Stimulated activated CD4-positive, alpha-beta T cell treated with anti-CD3 and anti-CD28 coated beads, TNF-alpha, amount 100 ng/mL, for 24 hours (primary cell): Measurements from ENCODE around the gene FGD5.

Experiments
- DNase-seq, 3 experiments: peaks; one replicate each; pipeline ENCODE4 v3.0.0-alpha.2; 2020; ENCODE audit warnings: low read depth in 3 of 3

Gene FGD5

DNA sequence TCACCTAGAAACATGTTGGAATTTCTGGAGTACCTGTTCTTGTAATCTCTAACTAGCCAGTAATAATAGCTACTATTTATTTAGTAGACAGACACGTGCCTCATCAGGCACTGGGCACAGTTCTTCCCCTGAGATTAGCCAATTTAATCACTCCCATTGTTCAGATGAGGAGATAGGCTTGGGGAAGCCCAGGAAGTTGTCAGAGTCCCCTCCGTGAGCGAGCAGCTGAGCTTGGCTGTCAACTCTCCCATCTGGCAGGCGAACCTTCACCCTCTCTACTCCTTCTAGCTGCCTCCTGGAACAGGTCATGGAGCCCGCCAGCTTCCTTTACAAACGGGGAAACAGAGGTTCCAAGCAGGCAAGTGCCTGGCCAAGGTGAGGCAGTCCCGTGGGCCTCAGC is 31.1 kb upstream of the FGD5 start:
- DNase-seq: no peak

DNA sequence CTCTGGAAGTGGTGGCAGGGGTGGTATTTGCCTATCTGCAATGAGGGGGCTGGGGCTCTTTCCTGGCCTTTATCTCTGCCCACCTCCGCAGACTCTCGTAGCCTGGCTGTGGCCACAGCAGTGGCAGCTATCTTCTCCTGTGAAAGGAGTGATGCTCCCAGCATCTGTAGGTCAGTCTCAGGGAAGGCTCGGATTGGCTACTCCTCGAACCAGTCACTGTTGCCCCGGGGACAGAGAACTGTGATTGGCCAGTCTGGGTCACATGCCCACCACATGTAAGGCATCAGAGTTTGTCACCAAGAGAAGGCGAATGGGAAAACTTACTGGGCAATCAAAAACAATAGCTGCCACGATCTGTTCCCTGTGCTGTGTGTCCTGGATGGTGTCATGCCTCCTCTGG is 30.1 kb upstream of the FGD5 start:
- DNase-seq: no peak

DNA sequence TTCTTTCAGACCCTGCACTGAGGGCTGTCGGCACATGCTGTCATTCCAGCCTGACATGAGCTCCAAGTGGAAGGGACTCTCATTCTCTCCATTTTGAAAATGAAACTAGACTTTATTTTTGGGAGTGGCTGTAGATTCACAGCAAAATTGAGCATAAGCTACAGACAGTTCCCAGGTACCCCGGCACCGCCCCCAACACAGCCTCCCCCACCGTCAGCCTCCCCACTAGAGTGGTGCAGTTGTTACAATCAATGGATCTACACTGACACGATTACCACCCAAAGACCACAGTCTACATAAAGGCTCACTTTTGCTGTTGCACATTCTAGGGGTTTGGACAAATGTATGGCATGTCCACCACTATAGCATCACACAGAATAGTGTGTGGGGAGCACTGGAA is 29.5 kb upstream of the FGD5 start:
- no peak for DNase-seq

GRCh38 chr3:14789640-14790285 is 29.0 kb upstream of the FGD5 start:
- DNase-seq: no peak

DNA sequence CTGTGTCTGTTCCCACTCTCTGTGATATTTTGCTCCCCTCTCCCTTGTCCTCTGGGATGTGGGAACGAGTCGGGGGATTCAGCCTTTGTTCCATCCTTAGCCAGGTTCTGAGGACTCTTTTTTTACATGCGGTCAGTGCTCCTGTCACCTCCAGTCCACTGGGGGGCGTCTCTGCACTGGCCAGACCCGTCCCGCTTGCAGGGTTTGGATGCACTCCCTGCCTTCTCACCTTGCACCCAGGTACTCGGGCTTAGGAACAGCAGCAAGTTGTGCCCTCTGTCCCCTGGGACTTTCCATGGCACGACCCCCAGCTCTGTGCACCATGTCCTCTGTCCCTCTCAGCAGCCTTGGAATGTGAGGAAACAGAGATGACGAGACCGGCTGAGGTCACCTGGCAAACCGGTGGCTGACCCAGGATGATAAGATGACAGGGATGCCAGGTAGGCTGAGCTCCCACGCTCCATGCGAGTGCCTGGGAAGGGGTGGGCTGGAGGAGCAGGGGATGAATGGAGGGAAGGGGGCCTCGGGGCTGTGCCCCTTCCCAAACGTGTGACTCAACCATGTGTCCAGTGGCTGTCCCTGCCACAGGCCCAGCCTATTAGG is 27.3 kb upstream of the FGD5 start:
- DNase-seq: peak; percentile 12 to 56 (median 28)

- DNase-seq: no peak
Measured at GRCh38 chr3:14792691-14793121, 26.1 kb upstream of the FGD5 start.

GRCh38 chr3:14793126-14793857 is 25.5 kb upstream of the FGD5 start:
- no peak for DNase-seq

GRCh38 chr3:14793858-14794234 is 24.9 kb upstream of the FGD5 start:
- DNase-seq: no peak

GRCh38 chr3:14794435-14794834 is 24.3 kb upstream of the FGD5 start:
- no peak for DNase-seq

- no peak for DNase-seq
Measured at GRCh38 chr3:14795996-14796395, 22.8 kb upstream of the FGD5 start.

DNA sequence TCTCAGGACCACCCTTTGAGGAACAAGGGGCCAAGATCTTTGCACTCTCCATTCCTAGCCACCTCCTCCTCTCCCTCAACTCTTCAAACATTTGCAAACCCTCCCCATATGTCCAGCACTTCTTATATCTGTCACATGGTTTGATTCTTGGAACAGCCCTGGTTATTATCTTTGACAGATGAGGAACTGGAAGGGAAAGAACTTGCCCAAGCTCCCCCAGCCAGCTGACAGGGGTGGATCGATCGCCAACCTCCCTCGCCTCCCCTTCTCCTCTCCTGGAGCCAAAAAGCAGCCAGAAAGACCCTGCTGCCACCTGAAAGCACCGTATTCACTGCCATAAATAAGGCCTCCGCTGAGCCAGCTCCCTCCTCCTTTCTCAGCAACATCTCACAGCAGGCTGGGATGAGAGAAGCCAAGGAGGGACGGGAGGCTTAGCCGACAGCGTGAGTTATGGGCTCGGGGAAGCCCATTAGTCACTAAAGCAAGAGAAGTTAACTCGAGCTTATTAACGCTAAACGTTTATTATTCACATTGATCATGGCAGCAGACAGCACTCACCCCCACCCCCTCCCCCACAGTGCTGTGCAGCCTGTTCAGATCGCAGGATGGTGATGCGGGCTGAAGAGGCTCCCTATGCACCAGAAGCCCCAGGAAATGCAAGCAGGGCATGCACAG is 22.2 kb upstream of the FGD5 start:
- no peak for DNase-seq

GRCh38 chr3:14797731-14798130 is 21.0 kb upstream of the FGD5 start:
- no peak for DNase-seq

GRCh38 chr3:14798231-14798630 is 20.5 kb upstream of the FGD5 start:
- no peak for DNase-seq

DNA sequence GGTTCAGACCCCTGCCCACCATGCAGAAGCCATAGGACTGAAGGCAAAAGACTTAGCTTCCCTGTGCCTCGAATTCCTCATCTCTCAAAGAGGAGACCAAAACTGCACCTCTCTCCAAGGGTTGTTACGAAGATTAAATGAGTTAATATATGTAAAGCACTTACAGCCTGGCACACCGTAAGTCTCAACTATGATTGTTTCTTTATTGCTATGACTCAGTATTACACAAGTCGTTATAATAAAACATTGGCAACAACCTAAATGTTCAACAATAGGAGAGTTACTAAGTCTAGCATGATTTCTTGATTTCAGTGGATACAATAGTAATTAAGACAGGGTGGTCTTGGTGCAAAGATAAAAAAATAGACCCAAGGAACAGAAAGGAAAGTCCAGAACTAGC is 19.6 kb upstream of the FGD5 start:
- DNase-seq: no peak

DNA sequence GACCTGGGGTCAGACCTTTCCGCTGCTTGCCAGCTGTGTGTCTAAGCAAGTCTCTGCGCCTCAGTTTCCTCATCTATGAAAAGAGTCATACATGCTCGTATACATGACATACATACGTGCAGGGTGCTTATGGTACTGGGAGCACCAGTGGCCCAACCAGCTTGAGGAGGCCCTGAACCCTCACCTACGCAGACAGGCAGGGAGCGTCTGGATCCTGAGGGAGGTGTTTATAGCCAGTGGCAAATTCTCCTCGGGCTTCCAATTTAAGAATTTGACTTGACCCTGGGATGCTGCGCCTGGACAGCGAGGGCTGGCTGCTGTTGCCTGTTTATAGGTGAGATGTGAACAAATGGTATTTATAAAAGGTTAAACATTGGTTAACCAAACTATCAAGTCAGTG is 17.7 kb upstream of the FGD5 start:
- DNase-seq: no peak

- DNase-seq: no peak
Measured at GRCh38 chr3:14801668-14802380, 16.9 kb upstream of the FGD5 start.

- DNase-seq: no peak
Measured at GRCh38 chr3:14802381-14802731, 16.4 kb upstream of the FGD5 start.

DNA sequence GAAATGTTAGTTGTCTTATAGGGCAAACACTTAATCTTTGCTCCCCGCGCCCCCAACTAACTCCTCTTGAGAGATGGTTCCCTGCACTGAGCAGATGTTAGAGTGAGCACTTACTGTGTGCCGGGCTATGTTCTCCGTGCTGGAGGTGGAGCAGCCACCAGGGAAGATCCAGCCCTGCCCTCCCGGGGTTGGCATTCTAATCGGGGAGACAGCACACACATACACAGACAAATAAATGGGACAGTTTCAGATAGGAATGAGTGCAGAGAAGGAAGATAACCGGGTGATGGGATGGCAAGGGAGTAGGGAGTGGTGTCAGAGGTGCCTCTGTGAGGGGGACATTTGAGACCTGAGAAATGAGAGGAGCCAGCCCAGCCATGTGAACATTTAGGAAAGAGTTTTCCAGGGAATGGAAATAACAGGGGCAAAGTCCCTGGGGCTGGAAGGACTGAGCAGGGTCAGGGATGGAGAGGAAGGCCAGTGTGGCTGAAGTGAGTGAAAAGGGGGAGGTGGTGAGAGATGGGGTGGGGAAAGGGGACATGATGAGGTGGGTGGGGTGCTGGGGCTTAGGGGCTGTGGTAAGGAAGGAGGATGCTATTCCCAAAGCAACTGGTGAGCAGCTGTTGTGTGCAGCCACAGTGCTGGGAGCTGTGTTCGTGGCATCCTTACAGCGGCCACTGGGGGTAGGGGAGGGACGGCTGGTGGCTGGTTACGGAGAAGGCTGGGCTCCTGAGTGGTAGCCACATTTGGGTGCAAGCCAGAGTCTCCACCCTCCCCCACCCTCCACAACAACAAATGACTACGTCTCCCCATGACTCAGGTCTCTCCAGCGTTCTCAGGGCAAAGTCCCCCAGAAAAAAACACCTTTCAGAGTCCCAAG is 15.4 kb upstream of the FGD5 start:
- no peak for DNase-seq

- DNase-seq: no peak
Measured at GRCh38 chr3:14803981-14804834, 14.6 kb upstream of the FGD5 start.
